ENCODE measurements around the gene TMEM184B. TPM values are rescaled to one million over a fixed set of nuclear protein-coding genes. Genes with fewer than 3 reads are reported as not detected.

Gene TMEM184B
- total and polyA plus RNA-seq, 8 donors = 11.6 to 30.5 (median 18.6) TPM

DNA sequence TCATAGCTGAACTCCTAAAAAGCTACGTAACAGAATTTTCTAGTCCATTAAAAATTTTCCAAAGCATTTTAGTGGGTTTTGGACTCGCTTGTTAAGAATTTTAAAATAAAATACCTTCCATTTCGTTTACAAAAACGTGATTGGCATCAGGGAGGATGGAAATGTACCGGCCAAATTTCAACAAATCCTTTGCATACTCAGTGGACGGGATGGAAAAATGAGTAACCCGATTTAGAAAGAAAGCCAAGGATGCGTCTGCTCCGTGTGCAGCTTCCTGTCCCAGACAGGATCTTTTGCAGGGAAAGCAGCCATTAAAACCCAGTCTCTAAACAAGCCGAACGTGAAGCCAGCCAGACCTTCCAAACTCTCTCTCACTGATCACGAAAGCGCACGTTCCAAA, 15.6 kb downstream of the TMEM184B start:
- H3K4me1 ChIP-seq = peaks cover 5 to 39% (median 12%) of the 10 kb centered on the region in 3 donors
- intact Hi-C loops (cut with DNase I) = loop anchor here in 1 of 3 donors (5.0 kb wide), 1 partner anchor 95 kb away; no protein-coding TSS in a partner anchor
- DNase-seq (no peak), FAIRE-seq (no peak), ATAC-seq (peak in 3 of 4 donors; percentile 5 to 9 (median 6))
- no peaks in the 10 kb centered on the region for H3K27me3 ChIP-seq
- no peaks in the 10 kb centered on the region for H3K9me3 ChIP-seq
- no peaks in the 10 kb centered on the region for H3K36me3 ChIP-seq
- TF ChIP-seq, protein P1, sequence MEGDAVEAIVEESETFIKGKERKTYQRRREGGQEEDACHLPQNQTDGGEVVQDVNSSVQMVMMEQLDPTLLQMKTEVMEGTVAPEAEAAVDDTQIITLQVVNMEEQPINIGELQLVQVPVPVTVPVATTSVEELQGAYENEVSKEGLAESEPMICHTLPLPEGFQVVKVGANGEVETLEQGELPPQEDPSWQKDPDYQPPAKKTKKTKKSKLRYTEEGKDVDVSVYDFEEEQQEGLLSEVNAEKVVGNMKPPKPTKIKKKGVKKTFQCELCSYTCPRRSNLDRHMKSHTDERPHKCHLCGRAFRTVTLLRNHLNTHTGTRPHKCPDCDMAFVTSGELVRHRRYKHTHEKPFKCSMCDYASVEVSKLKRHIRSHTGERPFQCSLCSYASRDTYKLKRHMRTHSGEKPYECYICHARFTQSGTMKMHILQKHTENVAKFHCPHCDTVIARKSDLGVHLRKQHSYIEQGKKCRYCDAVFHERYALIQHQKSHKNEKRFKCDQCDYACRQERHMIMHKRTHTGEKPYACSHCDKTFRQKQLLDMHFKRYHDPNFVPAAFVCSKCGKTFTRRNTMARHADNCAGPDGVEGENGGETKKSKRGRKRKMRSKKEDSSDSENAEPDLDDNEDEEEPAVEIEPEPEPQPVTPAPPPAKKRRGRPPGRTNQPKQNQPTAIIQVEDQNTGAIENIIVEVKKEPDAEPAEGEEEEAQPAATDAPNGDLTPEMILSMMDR (IDR thresholded peaks at IDR 0.05) = no peak
- 30 to 50% methylated on average over 14 of the region's 14 CpGs for WGBS, 2 donors
- H3K27ac ChIP-seq = peak overlapping the region in 3 of 4 donors; percentile 46 to 76 (median 69)
- peak overlapping the region in 1 of 4 donors; percentile 2 for H3K4me3 ChIP-seq

DNA sequence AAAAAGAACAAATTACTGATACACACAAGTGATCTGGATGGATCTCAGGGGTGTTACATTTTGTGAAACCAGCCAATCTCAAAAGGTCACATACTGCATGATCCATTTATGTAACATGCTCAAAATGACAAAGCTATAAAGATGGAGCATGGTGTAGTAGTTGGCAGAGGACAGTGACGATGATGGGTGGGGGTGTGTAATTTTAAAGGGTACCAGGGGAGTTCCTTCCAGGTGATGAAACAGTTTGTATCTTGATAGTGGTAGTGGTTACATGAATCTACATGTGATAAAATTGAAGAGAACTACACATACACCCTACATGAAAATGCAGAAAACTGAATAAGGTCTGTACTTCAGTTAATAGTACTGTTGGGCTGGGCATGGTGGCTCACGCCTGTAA, 17.1 kb downstream of the TMEM184B start:
- Histone ChIP-seq H3K4me1 (peaks cover 5 to 27% (median 8%) of the 10 kb centered on the region in 3 donors), H3K27ac (no peak overlapping the region), H3K4me3 (no peak overlapping the region), H3K27me3 (no peaks in the 10 kb centered on the region), H3K36me3 (no peaks in the 10 kb centered on the region), H3K9me3 (no peaks in the 10 kb centered on the region)
- TF ChIP-seq, protein P1 (IDR thresholded peaks at IDR 0.05) = no peak
- intact Hi-C loops (cut with DNase I) = loop anchor here in 1 of 3 donors (5.0 kb wide), 1 partner anchor 97 kb away; no protein-coding TSS in a partner anchor
- DNase-seq (no peak), FAIRE-seq (no peak), ATAC-seq (no peak)
- WGBS, 2 donors = 97 to 98% methylated on average over 2 of the region's 2 CpGs

DNA sequence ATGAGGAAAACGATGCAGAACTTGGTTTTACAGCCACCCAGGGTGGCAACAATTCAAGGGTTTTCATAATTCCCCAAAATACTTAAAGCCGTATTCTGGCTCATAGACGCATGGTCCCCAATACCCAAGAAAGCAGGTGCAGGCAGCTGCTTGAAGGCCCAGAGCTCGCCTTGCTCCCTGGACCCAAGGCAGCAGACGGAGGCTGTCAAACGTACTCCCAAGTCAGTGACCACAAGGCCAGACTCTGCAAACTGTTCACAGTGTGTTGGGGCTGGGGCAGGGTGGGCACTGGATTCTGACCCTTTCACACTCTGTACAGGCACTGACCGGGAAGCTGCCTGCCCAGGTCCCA, 21.5 kb downstream of the TMEM184B start:
- ATAC-seq = no peak
- FAIRE-seq = no peak
- Histone ChIP-seq H3K4me1 (peaks cover 0 to under 1% (median 0%) of the 10 kb centered on the region in 3 donors), H3K9me3 (no peaks in the 10 kb centered on the region), H3K27me3 (no peaks in the 10 kb centered on the region), H3K27ac (no peak overlapping the region), H3K4me3 (no peak overlapping the region), H3K36me3 (peaks cover 0 to 10% (median 0%) of the 10 kb centered on the region in 3 donors)
- TF ChIP-seq, protein P1 (IDR thresholded peaks at IDR 0.05) = no peak
- DNase-seq = no peak
- WGBS, 2 donors = 90 to 97% methylated on average over 6 to 7 of the region's 7 CpGs
- intact Hi-C loops (cut with DNase I) = no loop called here

DNA sequence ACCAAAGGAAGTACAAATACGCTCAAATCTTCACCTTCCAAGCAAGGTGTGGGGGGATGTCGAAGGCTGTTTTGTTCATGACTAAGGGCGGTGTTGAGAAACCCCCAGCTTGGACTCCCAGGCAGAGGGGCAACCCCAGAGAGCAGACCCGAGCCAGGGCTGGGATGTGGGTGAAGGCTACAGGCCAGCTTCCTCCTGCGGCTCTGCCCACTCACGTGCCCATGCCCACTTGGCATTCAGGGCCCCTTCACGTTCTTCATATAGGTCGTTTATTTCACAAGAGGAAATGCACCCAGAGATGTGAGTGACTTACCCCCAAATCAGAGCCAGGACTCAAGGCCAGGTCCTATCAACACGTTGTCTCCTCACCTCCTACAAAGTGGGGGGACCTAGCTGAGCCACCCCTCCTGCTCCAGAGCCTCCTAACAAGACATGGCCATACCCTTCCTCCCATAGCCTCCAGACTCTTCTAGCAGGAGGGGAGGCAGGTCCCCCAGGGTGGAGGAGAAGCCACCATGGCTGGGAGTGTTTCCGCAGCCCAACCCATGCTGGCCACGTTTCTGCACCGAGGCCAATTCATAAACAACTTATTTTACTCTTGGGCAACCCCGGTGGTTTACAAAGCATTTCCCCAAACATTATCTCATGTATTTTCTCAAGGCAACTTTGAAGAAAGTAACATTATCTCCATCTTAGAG, 22.0 kb downstream of the TMEM184B start:
- no peak overlapping the region for H3K27ac ChIP-seq

More for the DNA sequence above, 22.0 kb downstream of the TMEM184B start:
- ATAC-seq (no peak), DNase-seq (no peak), FAIRE-seq (no peak)
- Histone ChIP-seq H3K4me1 (no peaks in the 10 kb centered on the region), H3K4me3 (no peak overlapping the region), H3K36me3 (peaks cover 0 to 14% (median 0%) of the 10 kb centered on the region in 3 donors), H3K27me3 (no peaks in the 10 kb centered on the region), H3K9me3 (no peaks in the 10 kb centered on the region)
- WGBS, 2 donors = 82 to 83% methylated on average over 13 of the region's 13 CpGs
- TF ChIP-seq, protein P1 (IDR thresholded peaks at IDR 0.05) = no peak
- intact Hi-C loops (cut with DNase I) = no loop called here

Measured in pancreas (tissue), 10 donors.